Gastroesophageal sphincter (tissue), 4 donors: ENCODE results near the gene ZIC2. TPM values are rescaled to one million over a fixed set of nuclear protein-coding genes. Genes with fewer than 3 reads are reported as not detected.
"Not testable (repeated sequence)": the region's sequence is repeated elsewhere in the genome, so short reads cannot be mapped to it uniquely, and the experiment has no call there.

ENCODE experiments used
- ATAC-seq: fragments of 150-250 bp; one replicate; pipeline ENCODE4 v1.9.1; 2016; ENCODE audit warnings: mild to moderate bottlenecking, moderate library complexity
- H3K27ac ChIP-seq, 4 donors: fragments of 200-600 bp; sonication (generic) in 3 of 4; 1 replicate in 3 of 4; 2 replicates in 1 of 4; pipeline ENCODE4 v1.5.1; 2016 to 2019
- H3K27me3 ChIP-seq: fragments of 200-600 bp; sonication (generic); one replicate; pipeline ENCODE4 v1.5.1; 2019
- H3K36me3 ChIP-seq, 2 donors: fragments of 200-600 bp; sonication (generic); one replicate each; pipeline ENCODE4 v1.5.1; 2019; ENCODE audit warnings: control low read depth in 1 of 2
- H3K4me1 ChIP-seq, 3 donors: fragments of 200-600 bp; sonication (generic); 1 replicate in 2 of 3; 2 replicates in 1 of 3; pipeline ENCODE4 v1.5.1; 2016 to 2019; ENCODE audit warnings: control low read depth in 2 of 3
- H3K4me3 ChIP-seq, 2 donors: fragments of 200-600 bp; sonication (generic); one replicate each; pipeline ENCODE4 v1.5.1; 2019; ENCODE audit warnings: mild to moderate bottlenecking in 1 of 2, moderate library complexity in 1 of 2
- H3K9me3 ChIP-seq, 3 donors: fragments of 200-600 bp; sonication (generic); one replicate each; pipeline ENCODE4 v1.5.1; 2017 to 2019; ENCODE audit warnings: control low read depth in 2 of 3
- EP300 ChIP-seq: sonication (generic); formaldehyde crosslinking; IDR thresholded peaks from one replicate; pipeline ENCODE4 v1.6.1; 2017; ENCODE audit warnings: antibody characterized with exemption, mild to moderate bottlenecking
- POLR2A ChIP-seq, 2 donors: fragments of 450-650 bp; IDR thresholded peaks; one replicate each; pipeline ENCODE4 v1.6.1; 2017; ENCODE audit warnings: antibody characterized with exemption in 2 of 2, mild to moderate bottlenecking in 2 of 2, moderate library complexity in 1 of 2
- POLR2AphosphoS5 ChIP-seq: sonication (generic); formaldehyde crosslinking; IDR thresholded peaks from one replicate; pipeline ENCODE4 v1.6.1; 2017; ENCODE audit warnings: antibody characterized with exemption
- WGBS, 2 donors: methylation state at CpG; one replicate each; pipeline ENCODE4 v1.1.5; 2018; ENCODE audit warnings: low coverage in 1 of 2; 5-methylcytosine and 5-hydroxymethylcytosine counted together
- total RNA-seq, 4 donors: library from RNA; depleted of rRNA; stranded (reverse); fragments of >200 nt; gene quantifications; one replicate each; pipeline ENCODE4 v1.1.0, GENCODE V29; 2016
- TF ChIP-seq, protein P1 (sequence below), 4 experiments: fragments of 200-600 bp in 2 of 4; fragments of 450-650 bp in 2 of 4; sonication (generic) in 1 of 4; IDR thresholded peaks; one replicate each; pipeline ENCODE4 v1.5.1; 2017 to 2019; ENCODE audit warnings: antibody characterized with exemption in 4 of 4, mild to moderate bottlenecking in 2 of 4, moderate library complexity in 2 of 4

ZIC2 gene
- total RNA-seq, 4 donors from 2014 or later = not detected

GRCh38 chr13:99948411-99948810 lies 33.2 kb upstream of the ZIC2 start:
- Histone ChIP-seq H3K36me3 (no peaks in the 10 kb centered on the region), H3K9me3 (no peaks in the 10 kb centered on the region), H3K4me3 (no peak overlapping the region), H3K27ac (no peak overlapping the region), H3K4me1 (no peaks in the 10 kb centered on the region), H3K27me3 (peaks cover 93% of the 10 kb centered on the region)
- TF ChIP-seq POLR2A (IDR thresholded peaks at IDR 0.05) (no peak), POLR2AphosphoS5 (no peak), EP300 (no peak)
- TF ChIP-seq, protein P1, sequence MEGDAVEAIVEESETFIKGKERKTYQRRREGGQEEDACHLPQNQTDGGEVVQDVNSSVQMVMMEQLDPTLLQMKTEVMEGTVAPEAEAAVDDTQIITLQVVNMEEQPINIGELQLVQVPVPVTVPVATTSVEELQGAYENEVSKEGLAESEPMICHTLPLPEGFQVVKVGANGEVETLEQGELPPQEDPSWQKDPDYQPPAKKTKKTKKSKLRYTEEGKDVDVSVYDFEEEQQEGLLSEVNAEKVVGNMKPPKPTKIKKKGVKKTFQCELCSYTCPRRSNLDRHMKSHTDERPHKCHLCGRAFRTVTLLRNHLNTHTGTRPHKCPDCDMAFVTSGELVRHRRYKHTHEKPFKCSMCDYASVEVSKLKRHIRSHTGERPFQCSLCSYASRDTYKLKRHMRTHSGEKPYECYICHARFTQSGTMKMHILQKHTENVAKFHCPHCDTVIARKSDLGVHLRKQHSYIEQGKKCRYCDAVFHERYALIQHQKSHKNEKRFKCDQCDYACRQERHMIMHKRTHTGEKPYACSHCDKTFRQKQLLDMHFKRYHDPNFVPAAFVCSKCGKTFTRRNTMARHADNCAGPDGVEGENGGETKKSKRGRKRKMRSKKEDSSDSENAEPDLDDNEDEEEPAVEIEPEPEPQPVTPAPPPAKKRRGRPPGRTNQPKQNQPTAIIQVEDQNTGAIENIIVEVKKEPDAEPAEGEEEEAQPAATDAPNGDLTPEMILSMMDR (IDR thresholded peaks at IDR 0.05) = no peak
- 78% methylated on average over 4 of the region's 4 CpGs; no CpG with 5 or more reads in 1 of the 2 donors for WGBS, 2 donors
- ATAC-seq = no peak

DNA sequence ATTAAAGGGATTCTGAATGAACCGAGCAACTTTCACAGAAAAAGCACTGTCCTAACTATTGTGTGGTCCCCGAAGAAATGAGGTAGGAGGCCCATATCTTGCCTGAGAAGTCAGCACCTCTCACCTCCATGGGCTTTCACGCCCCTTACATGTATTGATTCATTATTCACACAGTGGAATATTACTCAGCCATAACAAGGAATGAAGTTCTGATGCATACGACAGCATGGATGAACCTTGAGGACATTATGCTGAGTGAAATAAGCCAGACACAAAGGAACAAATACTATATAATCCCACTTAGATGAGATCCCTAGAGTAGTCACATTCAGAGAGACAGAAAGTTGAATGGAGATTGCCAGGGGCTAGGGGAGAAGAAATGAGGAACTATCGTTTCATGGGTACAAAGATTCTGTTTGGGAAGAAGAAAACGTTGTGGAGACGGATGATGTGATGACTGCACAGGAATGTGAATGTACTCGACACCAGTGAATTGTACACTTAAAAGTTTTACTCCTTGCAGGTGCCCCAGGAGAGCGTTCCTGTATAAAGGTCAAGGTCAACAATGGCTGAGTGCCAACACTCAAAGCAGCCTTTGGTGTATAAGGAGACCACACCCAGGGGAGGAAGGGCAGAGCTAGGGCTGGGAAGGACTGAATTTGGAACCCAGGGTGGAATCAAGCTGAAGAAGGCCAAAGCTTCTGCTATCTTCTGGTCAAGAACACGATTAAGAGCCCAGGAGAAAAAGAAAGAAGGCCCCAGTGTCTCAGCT lies 32.5 kb upstream of the ZIC2 start:
- 54 to 69% methylated on average over 7 to 10 of the region's 10 CpGs for WGBS, 2 donors
- no peaks in the 10 kb centered on the region for H3K36me3 ChIP-seq
- H3K27ac ChIP-seq = no peak overlapping the region
- H3K27me3 ChIP-seq = peaks cover 93% of the 10 kb centered on the region
- no peaks in the 10 kb centered on the region for H3K4me1 ChIP-seq
- no peak for ATAC-seq
- no peaks in the 10 kb centered on the region for H3K9me3 ChIP-seq
- no peak for TF ChIP-seq EP300
- no peak for TF ChIP-seq POLR2A (IDR thresholded peaks at IDR 0.05)
- no peak for TF ChIP-seq POLR2AphosphoS5
- TF ChIP-seq, protein P1 (IDR thresholded peaks at IDR 0.05) = no peak
- no peak overlapping the region for H3K4me3 ChIP-seq

DNA sequence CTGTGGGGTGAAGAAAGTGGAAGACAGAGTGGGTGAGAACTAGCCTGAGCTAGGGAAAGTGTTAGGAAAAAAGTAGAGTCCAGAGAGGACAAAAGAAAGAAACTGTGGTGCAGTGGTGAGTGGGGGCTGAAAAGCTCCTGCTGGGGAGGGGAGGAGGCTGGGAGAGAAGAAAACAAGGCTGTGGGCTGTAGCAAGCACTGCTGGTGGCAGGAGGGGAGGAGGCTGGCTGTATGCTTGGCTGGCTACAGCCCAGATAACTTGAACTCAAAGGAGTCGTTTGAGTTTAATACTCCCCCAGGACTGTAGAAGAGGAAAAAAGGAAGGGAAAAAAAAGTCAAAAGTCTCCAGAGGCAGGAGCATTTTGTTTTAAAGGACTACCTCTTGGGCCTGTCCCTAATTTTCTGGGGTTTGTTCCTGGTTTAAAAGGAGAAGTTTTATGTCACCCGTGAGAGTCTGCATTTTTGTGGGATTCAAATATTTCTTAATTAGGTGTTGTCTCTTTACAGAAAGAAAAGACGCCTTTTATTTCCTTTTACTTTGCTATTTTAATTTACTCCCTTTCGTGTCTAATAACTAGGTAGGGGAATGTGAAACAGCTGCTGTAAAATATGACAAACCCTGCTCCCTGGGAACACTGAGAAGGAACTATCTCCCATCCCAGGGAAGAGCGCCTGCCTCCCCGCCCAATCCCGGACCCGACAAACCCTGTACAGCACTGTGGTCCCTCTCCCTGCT lies 31.7 kb upstream of the ZIC2 start:
- H3K27me3 ChIP-seq = peaks cover 93% of the 10 kb centered on the region
- H3K36me3 ChIP-seq = no peaks in the 10 kb centered on the region
- H3K4me1 ChIP-seq = no peaks in the 10 kb centered on the region
- no peak for ATAC-seq
- WGBS, 2 donors = 41 to 57% methylated on average over 5 to 8 of the region's 8 CpGs
- TF ChIP-seq, protein P1 (IDR thresholded peaks at IDR 0.05) = no peak
- TF ChIP-seq EP300 (no peak), POLR2AphosphoS5 (no peak), POLR2A (IDR thresholded peaks at IDR 0.05) (no peak)
- H3K9me3 ChIP-seq = no peaks in the 10 kb centered on the region
- H3K27ac ChIP-seq = no peak overlapping the region
- H3K4me3 ChIP-seq = no peak overlapping the region

DNA sequence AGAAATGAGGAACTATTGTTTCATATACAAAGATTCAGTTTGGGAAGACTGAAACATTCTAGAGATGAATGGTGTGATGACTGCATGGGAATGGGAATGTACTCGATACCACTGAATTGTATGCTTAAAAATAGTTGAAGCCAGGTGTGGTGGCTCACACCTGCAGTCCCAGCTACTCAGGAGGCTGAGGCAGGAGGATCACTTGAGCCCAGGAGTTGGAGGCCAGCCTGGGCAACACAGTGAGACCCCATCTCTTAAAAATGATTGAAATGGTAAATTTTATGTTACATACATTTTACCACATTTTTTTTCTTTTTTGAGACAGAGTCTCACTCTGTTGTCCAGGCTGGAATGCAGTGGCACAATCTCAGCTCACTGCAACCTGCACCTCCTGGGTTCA lies 29.9 kb upstream of the ZIC2 start:
- H3K36me3 ChIP-seq, H3K9me3 ChIP-seq, H3K4me3 ChIP-seq, ATAC-seq, H3K27ac ChIP-seq: not testable (repeated sequence)
- WGBS, 2 donors = 71 to 78% methylated on average over 1 of the region's 1 CpG
- H3K27me3 ChIP-seq = peaks cover 95% of the 10 kb centered on the region
- H3K4me1 ChIP-seq = peaks cover 0 to 12% (median 8%) of the 10 kb centered on the region in 3 donors

DNA sequence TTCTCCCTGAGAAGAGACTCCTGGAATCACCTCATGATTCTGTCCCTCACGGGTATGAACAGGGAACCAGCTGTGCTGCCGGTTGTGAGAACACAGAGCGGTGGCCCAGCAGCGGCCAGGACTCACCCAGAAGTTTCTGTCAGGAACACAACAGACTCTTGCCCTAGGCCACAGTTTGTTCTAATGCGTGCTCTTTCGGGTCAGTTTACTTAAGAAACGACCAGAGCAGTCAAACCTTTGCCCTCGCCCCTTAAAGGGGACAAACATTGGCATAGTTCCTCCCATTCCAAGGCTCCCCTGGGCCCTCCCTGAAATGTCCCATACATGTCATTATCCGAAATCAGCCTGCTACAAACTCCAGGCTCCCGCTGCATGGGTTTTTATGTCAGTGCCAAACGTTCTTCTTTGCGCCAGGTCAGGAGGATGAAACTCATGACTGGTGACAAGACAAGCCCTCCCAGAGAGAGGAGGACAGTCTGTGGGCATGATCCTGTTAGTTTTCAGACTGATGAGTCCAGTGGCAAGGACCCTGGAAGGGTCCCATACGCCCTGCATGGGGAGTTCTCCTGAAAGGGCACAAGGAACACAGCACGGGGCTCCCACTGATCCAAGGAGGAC lies 28.3 kb upstream of the ZIC2 start:
- Histone ChIP-seq H3K4me3 (no peak overlapping the region), H3K27ac (no peak overlapping the region), H3K36me3 (no peaks in the 10 kb centered on the region), H3K27me3 (peaks cover 95% of the 10 kb centered on the region), H3K4me1 (peaks cover 0 to 27% (median 15%) of the 10 kb centered on the region in 3 donors), H3K9me3 (no peaks in the 10 kb centered on the region)
- ATAC-seq = no peak
- TF ChIP-seq EP300 (no peak), POLR2A (IDR thresholded peaks at IDR 0.05) (no peak), POLR2AphosphoS5 (no peak)
- TF ChIP-seq, protein P1 (IDR thresholded peaks at IDR 0.05) = no peak
- 50 to 54% methylated on average over 5 to 10 of the region's 14 CpGs for WGBS, 2 donors
